Nucleus accumbens (tissue), 56 donors: ENCODE data around the gene ATG101.

ENCODE experiments used
- DNase-seq, 56 donors: peaks; one replicate each; lab custom pipeline; 2025; lab: John Stamatoyannopoulos, UW

The ATG101 gene

DNA sequence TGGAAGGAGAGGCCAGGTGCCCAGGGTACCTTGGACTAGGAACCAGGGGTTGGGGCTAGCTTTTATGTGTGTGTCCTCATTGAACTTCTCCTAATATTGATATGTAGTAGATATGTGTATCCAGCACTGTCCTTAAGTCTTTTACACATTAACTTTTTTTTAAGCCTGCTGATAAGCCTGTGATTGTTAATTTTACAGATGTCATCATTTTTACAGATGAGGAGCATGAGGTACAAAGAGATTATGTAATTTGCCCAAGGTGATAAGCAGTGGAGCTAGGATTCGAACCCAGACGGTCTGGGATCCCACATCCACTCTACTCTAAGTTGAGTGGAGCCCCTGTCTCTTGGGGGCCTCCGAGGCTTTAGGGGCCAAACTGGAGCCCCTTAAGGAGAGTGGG is 28.7 kb upstream of the ATG101 start:
- DNase-seq: no peak

DNA sequence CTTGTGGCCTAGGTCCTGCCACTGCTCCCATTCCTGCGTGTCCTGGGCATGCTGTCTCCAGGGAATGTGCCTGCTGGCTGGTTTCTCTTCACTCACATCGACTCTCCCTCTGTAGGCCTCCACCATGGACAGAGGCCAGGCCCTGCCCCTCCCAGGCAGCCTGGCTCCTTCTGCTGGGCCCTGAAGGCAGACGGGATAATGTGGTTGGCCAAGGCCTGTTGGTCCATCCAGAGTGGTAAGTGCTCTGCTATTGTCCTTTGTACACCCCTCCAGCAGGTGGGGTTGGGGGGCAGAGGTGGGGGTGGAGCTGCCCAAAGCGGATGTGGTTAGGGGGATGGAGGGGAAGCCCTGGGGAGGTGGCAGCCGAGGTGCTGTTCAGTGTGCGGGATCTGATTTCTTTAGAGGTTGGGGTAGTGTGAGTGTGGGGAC is 28.1 kb upstream of the ATG101 start:
- peak in 4 of 56 donors; percentile 9 to 56 (median 26) for DNase-seq

DNA sequence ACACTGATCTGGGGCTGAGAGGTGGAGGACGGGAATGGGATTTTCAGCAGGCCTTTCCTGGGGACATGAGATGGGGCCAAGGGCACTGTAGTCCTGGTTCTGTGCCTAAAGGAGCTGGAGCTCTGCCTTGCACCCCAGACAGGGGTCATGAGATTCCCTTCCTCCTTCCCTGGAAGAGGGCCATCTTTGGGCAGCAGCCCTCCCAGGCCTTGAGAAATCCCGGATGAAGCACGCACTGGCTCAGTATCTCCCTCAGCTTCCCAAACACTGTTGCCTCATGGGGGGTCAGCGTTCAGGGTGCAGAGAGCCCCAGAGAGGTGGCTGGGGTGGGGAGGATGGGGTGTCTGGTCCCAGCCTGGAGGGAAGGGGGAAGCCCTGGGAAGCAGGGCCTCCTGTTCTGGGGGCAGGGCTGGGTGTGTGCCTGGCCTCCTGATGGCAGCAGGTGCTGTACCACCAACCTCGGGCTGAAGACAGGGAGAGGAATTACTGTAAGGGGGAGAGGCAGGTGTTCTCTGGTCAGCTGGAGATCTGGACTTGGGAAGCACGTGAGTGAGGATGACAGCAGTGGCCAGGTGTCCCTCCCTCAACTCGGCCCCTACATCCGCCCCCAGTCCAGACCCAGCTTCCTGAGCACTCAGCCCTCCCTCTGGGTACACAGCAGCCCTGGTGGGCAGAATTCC is 26.9 kb upstream of the ATG101 start:
- no peak for DNase-seq

DNA sequence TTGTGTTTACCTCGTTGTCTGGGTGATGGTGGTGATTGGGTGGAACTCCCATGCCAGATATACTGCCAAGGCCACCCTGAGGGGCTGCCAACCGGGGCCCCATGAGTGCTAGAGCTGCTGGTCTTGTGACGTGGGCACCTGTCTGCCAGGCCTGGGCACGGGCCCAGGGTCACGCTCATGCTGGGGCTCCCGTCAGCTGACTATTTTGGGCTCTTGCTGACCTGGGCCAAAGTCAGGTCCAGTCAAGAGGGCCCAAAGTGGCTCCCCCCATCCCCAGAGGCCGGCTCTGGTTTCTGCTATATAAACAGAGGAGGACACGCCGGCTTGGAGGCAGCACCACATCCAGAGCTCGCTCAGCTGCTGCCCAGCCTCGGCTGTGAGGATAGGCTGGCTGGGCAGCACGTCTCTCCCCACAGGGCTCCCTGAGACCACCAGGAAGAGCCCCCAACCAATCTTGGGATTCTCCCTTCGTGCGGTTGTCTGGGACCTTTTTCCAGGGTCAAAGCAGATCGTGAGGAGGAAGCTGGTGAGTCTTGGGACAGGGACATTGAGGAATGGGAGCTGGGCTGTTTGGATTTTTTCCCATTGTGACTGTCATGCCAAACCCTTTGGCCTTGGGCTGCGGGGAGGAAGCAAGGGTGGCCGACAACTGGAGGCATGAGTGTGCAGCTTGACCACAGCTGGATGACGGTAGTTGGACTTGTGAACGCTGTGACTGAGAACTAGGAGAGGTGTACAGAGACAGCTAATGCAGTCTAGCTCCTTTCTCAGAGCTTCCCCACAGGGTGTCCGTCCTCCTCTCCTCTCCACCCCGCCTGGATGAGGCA is 26.2 kb upstream of the ATG101 start:
- peak in 8 of 56 donors; percentile 7 to 59 (median 25) for DNase-seq

DNA sequence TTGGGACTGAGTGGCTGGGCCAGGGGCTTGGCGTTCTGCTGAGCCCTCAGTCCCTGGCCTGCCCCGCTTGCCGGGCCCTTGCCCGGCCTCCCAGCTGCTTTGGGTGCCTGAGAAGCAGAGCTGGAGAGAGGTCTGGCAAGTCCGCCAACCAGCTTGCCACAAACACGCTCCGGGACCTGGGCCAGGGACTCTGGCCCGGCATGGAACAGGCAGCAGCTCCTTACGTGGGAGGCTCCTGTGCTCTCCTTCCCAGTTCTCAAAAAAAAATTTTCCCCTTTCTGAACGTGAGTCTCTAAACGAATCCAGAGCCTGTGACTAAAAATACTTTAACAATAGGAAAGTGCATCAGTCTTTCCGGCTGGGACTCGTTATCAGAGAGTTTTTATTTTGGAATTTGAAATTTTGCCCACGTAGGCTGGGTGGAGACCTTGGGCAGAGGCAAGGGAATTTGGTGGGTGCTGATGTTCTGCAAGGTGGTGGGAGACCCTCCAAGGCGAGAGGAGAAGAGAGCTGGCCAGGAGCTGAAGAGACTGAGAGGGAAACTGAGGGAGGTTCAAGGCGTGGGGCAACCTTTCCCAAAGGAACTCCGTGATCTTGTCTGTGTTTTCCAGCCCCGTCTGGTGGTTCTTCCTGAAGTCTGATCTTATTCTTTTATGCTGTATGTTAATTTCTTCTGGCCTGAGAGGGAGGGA is 25.3 kb upstream of the ATG101 start:
- DNase-seq: peak in 40 of 56 donors; percentile 13 to 85 (median 46)

DNA sequence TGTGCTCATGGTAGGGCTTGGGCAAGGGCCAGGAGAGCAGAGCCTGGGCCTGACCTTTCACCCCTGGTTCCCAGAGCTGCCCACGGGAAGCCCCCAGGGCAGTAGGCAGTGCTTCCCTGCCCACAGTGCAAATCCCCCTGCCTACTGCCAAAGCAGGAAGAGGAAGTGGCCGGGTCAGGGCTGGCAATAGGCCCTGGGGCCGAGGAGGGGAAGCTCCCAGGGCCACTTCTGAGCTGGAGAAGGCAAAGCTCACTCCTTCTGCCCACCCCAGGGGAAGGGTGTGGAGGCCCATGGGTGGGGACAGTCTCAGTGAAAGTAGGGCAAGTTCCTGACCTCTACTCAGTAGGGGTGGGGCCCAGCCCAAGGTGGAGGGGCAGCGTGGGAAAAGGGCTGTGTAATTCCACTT is 24.0 kb upstream of the ATG101 start:
- DNase-seq: peak in 3 of 56 donors; percentile 17 to 48 (median 36)

DNA sequence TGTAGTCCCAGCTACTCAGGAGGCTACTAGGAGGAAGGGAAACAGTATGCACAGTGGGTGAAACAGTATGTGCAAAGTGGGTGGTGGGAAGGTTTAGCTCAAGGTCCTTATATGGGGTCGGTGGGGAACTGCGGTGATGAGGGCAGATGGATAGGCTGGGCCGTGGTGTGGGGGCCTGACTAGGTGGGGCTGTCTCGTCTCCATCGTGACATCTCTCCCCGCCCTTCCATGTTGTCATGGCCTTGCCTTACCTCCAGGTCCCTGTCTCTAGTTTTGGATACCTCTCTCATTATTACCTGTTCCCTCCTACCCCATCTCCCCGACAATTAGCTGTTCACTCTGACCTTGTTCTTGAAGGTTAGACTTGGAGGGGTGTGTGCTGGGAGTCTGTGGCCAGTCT is 22.9 kb upstream of the ATG101 start:
- DNase-seq: no peak

DNA sequence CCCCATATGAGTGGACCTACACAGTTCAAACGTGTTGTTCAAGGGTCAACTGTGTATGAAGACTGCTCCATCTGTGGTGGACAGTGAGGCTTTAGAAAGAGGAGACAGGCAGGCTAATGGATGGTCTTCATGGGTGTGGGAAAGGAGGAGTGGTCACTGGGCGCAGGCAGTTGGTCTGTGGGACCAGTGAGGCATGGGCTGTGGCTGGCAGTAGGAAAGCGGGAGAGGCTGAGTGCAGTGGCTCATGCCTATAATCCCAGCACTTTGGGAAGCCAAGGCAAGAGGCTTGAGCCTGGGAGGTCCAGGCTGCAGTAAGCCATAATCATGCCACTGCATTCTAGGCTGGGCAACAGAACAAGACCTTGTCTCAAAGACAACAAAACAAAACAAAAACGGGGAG is 20.5 kb upstream of the ATG101 start:
- DNase-seq: no peak

DNA sequence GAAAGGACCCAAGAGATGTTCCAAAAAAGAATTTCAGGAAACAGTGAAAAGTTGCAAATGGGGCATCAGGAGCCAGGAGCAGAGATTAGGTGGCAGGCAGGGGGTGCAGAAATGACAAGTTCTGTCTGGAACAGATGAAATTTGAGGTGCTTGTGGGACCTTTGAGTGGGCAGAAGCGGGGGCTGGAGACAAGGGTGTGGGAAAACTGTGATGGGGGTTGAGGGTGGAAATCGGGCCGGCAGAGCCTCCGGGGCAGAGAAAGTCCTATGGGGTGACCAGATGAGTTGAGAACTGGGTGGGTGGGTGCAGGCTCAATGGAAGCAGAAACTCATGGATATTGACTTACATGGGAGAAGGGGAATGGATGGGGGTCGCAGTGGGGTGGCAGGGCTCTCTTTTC is 20.1 kb upstream of the ATG101 start:
- DNase-seq: no peak

DNA sequence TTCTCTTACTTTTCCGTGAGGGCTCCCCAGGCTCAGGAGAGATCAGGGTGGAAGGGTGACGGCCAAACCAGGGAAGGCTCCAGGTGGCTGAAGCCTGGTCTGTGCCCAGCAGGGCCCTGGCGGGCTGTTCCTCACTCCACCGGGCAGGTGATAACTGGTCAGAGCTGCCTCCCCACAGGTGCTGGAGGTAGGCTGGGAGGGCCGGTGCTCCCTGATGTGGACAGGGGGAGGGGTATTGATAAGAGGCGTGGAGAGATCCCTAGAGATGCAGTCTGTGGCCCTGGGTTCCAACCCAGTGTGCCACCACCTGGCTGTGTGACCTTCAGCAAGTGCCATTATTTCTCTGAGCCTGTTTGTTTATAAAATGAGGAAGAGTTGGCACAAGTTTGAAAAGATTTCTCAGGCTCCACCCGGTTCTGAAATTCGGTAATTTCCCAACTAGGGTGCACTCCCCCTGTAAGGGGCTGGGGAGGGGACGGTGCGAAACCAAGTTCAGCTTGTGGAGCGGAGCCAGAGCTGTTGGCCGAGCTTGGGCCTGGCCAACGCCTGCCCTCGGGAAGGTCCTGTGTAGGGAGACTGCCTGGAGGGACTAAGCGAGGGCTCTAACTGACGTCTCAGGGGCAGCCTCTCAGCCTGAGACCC is 19.5 kb upstream of the ATG101 start:
- DNase-seq: peak in 4 of 56 donors; percentile 42 to 60 (median 55)

DNA sequence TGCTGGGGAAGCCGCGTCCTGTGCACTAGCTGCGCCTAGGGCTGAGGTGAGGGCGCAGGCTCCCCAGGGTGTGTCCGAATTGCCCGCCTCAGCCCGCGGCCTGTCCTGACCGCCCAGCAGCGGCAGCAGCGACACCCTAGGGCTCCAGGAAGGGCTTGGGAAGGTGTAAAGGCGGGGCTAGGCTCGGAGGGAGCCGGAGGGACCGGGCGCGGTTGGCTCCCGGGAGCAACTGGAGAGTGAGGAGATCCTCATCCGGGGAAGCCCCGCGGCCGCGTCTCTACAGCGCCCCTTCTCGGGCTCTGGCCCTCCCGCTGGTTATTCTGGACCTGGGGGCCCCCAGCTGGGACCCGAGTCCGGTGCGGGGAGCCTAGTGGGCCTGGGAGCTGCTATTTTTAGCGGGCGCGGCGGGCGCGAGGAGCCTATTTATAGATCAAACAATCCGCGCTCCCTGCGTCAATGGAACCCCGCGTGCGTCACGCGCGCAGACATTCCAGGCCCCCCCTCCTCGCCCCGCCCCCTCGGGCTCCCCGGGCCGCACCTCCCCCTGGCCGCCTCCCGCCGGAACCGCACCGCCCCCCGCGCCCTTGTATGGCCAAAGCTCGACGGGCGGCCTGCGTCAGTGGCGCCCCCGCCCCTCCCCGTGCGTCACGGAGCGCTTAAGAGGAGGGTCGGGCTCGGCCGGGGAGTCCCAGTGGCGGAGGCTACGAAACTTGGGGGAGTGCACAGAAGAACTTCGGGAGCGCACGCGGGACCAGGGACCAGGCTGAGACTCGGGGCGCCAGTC is 18.8 kb upstream of the ATG101 start, which contains the start of gene NR4A1:
NR4A1 (plus strand) TSS at position 685 of the 784 bp plus-strand sequence. CDS start 2,887 bp downstream, outside the sequence.
- peak; percentile 41 to 97 (median 91) for DNase-seq

DNA sequence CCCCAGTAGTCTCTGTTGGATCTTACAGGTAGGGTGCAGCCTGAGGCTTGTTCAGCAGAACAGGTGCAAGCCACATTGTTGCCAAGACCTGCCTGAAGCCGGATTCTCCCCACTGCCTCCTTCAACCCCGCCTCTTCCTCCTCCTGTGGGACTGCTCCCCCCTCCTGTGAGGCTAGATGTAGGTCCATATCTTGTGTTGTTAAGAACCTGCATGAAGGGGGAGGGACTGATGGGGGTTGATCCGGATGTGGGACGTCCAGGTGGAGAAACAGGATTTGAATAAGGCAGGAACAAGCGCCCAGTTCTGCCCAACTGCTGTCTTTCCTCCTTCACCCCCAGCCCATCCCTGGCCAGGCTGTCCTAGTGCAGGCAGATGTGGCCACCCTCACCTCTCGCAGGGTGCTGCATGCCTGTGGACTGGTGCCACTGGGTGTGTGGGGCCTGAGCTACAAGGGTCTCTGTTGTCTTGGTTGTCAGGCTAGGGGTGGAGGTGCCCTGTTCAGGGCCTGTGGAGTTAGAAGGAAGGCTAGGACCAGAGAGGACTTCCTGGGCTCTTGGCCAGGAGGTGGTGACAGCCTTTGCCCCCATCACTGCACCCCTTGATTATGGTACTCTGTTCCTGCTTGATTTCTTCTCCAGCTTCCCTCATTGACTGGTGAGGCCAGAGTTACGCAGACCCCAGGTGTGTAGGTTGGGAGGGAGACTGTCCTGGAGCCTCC is 17.2 kb upstream of the ATG101 start:
- DNase-seq: peak in 2 of 56 donors; percentile 24 to 29

DNA sequence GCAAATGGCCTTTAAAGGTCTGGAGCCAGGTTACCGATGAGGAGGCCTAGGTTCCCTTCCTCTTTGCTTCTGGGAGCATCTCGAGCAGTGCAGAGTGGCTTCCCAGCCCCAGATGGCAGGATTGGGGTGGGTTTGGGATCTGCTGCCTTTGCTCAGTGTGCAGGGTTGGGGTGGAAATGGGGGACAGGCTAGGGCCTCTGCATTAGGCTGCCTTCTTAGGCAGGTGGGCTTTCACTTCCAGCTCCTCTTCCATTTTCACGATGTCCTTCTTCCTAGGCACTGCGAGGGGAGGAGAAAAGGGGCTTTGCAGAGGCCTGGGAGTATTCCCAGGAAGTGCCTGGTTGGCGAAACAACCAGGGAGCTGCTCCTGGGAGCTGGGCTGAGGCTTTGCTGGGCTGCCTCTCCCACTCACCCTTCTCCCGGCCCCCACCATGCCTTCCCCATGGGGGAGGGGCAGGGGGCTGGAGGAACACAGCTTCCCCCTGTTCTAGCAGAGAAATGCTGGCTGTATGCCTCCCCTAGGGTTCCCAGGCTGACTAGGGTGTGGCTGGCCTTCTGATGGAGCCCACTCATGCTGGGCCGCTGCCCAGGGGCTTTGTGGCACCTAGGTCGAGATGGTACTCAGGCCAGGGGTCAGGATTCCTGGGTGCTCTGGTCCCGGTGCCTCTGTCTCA is 16.1 kb upstream of the ATG101 start:
- DNase-seq: peak in 5 of 56 donors; percentile 30 to 58 (median 42)

DNA sequence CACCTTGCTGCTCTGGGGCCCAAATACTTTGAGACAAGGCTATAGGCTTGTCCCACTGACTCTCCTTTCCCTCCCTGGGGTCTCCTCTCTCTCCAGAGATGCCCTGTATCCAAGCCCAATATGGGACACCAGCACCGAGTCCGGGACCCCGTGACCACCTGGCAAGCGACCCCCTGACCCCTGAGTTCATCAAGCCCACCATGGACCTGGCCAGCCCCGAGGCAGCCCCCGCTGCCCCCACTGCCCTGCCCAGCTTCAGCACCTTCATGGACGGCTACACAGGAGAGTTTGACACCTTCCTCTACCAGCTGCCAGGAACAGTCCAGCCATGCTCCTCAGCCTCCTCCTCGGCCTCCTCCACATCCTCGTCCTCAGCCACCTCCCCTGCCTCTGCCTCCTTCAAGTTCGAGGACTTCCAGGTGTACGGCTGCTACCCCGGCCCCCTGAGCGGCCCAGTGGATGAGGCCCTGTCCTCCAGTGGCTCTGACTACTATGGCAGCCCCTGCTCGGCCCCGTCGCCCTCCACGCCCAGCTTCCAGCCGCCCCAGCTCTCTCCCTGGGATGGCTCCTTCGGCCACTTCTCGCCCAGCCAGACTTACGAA is 15.4 kb upstream of the ATG101 start:
- peak in 4 of 56 donors; percentile 26 to 58 (median 56) for DNase-seq

DNA sequence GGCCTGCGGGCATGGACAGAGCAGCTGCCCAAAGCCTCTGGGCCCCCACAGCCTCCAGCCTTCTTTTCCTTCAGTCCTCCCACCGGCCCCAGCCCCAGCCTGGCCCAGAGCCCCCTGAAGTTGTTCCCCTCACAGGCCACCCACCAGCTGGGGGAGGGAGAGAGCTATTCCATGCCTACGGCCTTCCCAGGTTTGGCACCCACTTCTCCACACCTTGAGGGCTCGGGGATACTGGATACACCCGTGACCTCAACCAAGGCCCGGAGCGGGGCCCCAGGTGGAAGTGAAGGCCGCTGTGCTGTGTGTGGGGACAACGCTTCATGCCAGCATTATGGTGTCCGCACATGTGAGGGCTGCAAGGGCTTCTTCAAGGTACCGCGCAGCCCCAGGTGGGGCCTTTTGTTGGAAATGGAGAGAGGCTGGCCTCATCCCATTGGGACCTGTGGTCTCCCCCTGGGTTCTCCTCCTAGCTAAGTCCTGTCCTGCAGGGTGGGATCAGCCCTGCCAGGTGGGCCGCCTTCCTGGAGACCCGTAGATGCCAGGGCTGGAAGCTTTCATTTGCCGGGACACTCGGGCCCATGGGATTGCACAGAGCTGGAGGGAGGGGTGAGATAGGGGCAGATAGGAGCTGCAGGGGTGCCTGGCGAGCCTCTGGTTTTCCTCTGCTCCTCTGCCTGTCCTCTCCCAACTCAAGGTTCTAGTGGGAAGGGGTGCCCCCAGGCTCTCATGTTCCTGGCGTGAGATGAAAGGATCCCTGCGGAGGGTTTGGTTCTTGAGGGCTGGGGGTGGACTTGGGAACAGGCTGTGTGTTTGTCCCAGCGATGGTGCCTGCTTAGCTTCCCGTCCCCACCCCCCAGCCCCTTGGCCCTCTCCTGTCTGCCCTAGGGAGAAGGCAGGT is 14.7 kb upstream of the ATG101 start:
- peak in 8 of 56 donors; percentile 19 to 66 (median 54) for DNase-seq

DNA sequence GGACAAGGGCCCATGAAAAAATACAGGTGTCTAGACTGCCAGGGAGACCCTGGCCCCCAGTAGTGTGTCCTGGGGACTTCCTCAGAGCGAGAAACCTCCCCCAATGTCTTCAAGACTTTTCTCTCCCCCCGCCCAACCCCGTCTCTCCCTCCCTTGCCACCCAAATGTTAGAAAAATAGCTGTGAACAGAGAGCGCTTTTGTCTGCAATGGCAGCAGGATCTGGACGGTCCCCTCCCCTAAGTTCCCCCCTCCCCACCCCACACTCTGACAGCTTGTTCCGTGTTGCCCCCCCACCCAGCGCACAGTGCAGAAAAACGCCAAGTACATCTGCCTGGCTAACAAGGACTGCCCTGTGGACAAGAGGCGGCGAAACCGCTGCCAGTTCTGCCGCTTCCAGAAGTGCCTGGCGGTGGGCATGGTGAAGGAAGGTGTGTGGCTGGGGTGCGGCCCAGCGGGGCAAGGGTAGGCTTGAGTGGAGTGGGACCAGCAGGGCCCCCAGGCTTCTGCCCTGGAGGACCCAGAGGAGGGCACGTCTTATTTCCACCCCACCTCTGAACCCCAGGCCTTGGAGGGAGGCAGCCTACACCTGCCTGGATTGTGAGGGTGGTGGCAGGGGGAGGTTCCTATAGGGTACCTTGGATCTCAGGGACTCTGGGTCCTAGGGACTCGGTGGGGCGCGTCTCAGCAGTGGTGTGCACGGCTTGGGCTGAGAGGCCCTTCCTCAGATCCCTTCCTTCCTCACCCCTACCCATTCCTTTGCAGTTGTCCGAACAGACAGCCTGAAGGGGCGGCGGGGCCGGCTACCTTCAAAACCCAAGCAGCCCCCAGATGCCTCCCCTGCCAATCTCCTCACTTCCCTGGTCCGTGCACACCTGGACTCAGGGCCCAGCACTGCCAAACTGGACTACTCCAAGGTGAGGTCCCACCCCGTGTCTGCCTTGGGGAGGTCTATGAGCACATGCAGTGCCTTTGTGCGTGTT is 13.8 kb upstream of the ATG101 start:
- peak in 46 of 56 donors; percentile 14 to 84 (median 68) for DNase-seq
